GM20000 (cell line): Measurements from ENCODE around the gene DIAPH3.
"Not testable (repeated sequence)": the region's sequence is repeated elsewhere in the genome, so short reads cannot be mapped to it uniquely, and the experiment has no call there.

Experiments used
- DNase-seq: peaks from one replicate; pipeline ENCODE4 v3.0.0; 2012; ENCODE audit warnings: low spot score
- CTCF ChIP-seq: IDR thresholded peaks from 2 replicates; pipeline ENCODE4 v1.5.1; 2012; ENCODE audit warnings: mild to moderate bottlenecking, control low read depth; ENCODE audit errors: extremely low read depth, missing control alignments

DIAPH3 gene

GRCh38 chr13:60094385-60095088 is 69.2 kb downstream of the DIAPH3 start:
- no peak for TF ChIP-seq CTCF
- no peak for DNase-seq

DNA sequence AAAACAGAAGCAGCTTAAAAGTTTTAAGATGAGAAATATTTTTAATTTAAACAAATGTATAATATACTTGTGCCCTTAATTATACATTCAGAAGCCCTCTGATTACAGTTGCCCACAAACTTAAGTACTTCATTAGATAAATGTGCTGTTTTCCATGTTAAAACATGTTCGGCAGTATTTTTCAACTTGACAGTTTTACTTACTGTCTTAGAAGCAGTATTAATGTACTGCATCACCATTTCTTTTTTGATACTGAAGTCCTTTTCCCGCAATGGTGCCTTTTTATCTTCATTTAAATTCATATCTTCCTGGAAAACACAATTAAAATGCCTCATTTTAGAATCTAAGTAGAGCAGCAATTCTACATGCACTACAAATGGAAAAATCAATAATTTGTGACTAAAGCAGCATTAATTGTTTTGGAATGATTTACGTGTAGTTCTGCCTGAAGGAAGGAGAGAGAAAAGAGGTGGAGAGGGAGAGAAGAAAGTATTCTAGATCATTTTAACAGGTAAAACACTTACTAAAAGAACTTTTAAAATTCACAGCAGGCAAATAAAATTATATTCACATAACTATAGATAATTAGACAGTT is 70.2 kb downstream of the DIAPH3 start:
- no peak for DNase-seq

DNA sequence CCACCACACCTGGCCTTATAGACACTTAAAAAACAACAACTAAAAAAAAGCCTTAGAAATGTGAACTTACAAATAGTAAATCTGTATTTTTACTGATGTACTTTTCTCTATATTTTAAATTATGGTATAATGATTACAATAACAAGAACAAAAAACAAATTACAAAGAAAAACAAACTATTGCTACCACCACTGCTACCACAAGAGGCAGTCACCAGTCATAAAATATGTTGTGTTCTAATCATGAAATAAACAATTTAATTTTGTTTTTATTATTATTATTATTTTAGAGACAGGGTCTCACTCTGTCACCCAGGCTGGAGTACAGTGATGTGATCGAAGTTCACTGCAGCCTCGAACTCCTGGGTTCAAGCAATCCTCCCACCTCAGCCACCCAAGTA is 72.2 kb downstream of the DIAPH3 start:
- no peak for TF ChIP-seq CTCF
- no peak for DNase-seq

More for the DNA sequence above, 70.2 kb downstream of the DIAPH3 start:
- TF ChIP-seq CTCF, result no peak

DNA sequence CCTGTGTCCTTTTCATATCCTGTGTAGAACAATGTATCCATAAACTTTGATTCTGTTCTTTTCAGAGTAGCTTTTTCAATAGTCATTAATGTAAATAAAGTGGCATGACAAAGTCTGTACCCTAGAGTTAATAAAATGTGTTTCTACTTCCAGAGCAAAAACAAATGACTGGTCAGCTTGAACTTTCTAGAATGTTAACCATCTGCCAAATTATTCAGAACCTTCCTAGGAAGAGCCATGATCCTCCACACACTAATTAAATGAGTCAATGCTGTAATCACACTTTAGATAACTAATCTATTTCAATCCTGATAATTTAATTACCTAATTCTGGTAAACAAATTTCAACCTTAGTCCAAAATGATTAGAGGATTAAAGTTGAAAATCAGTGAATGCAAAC is 73.2 kb downstream of the DIAPH3 start:
- no peak for TF ChIP-seq CTCF
- DNase-seq, result no peak

GRCh38 chr13:60083780-60084179 is 79.9 kb downstream of the DIAPH3 start:
- not testable (repeated sequence) for DNase-seq

DNA sequence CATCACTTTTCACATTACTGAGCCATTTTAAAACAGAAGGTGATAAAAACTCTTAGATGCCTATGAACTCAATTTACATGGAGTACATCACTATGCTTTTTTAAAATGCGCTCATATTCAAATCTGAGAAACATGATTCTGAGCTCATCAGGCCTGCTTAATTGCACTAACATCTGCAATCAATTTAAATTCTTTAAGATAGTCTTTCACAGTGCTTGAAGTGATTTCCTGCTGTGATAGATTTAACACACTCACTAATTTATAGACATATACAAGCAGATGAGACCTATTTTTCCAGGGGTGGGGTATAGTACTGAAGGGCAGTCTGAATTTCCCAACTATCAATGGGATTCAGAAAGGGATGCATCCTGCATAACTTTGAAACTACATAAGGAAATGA is 82.9 kb downstream of the DIAPH3 start:
- DNase-seq, result no peak
- TF ChIP-seq CTCF, result no peak

- no peak for TF ChIP-seq CTCF
- DNase-seq, result no peak
Measured at GRCh38 chr13:60078226-60078625, 85.5 kb downstream of the DIAPH3 start.

GRCh38 chr13:60075850-60076249 is 87.9 kb downstream of the DIAPH3 start:
- no peak for DNase-seq
- TF ChIP-seq CTCF, result no peak
